Measurements from ENCODE around the gene S100A2.

S100A2 gene

DNA sequence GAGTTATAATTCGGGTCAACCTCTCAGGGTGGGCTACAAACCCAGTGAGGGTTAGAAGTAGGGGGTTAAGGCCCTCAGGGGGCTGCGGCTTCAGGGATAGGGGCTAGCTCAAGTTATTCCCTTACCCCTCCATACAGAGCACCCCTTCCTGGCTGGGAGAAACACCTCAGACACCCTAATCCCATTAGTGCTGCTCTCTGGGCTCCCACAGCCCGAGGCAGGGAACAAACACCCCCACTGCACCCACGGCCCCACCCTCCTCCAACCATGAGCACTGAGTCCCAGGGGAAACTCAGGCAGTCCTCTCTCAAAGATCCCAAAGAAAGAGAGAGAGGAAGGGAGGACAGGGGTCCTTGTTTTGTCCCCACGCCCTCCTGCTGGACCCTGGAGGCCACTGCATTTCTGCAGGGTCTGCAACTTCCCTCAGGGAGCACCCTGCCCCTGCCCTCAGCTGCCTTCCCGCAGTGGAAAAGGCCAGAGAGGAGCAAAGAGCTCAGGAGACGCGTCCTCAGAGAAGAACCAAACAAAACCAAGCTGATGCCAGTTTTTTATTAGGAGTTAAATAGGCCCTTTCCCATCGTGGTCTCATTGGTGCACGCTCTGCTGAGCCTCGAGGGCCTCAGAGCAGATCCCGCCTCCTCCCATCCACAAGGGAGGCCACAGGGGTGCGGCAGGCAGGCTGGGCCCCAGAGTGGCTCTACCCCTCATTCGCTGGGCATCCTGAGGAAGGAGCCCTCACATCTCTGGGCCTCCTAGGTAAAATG lies 18.7 kb downstream of the S100A2 start:
- H3K4me1 ChIP-seq (ENCODE audit: insufficient read depth, low read length, poor library complexity, severe bottlenecking): peaks cover 76% of the 10 kb centered on the region
- H3K9me2 ChIP-seq (replicated peaks; ENCODE audit: low read depth, low read length): no peaks in the 10 kb centered on the region
- peaks cover 25% of the 10 kb centered on the region for H4K20me1 ChIP-seq (ENCODE audit: insufficient read depth, low read length, poor library complexity, severe bottlenecking)
- peak overlapping the region; percentile 98 for H3K4me2 ChIP-seq (ENCODE audit: low read depth, low read length, poor library complexity, severe bottlenecking)
- no peaks in the 10 kb centered on the region for H3K9me3 ChIP-seq (ENCODE audit: insufficient read depth, low read depth, low read length)
- H3F3A ChIP-seq (ENCODE audit: low read depth): peaks cover 10% of the 10 kb centered on the region
- peak overlapping the region; percentile 95 for H3K9ac ChIP-seq (ENCODE audit: low read depth, low read length, poor library complexity, severe bottlenecking)
- no peak for TF ChIP-seq EZH2phosphoT487 (IDR thresholded peaks at IDR 0.05; ENCODE audit: borderline replicate concordance)
- peaks cover 32% of the 10 kb centered on the region for H3K79me2 ChIP-seq (ENCODE audit: insufficient read depth, low read length)
- no peak overlapping the region for H2AFZ ChIP-seq (ENCODE audit: low read length)
- peaks cover 13% of the 10 kb centered on the region; the same call in 1 of the 2 replicates for H3K36me3 ChIP-seq (ENCODE audit: insufficient read depth, low read length)
- no peaks in the 10 kb centered on the region for H3K27me3 ChIP-seq (ENCODE audit: insufficient read depth, low read length, poor library complexity, severe bottlenecking)
- peak overlapping the region; percentile 89 for H3K4me3 ChIP-seq (ENCODE audit: low read length, poor library complexity, severe bottlenecking)

- Histone ChIP-seq H3K27me3 (ENCODE audit: insufficient read depth, low read length, poor library complexity, severe bottlenecking) (no peaks in the 10 kb centered on the region), H3K4me3 (ENCODE audit: low read length, poor library complexity, severe bottlenecking) (peak overlapping the region; percentile 89), H3K9ac (ENCODE audit: low read depth, low read length, poor library complexity, severe bottlenecking) (peak overlapping the region; percentile 95), H3K79me2 (ENCODE audit: insufficient read depth, low read length) (peaks cover 32% of the 10 kb centered on the region), H2AFZ (ENCODE audit: low read length) (no peak overlapping the region), H4K20me1 (ENCODE audit: insufficient read depth, low read length, poor library complexity, severe bottlenecking) (peaks cover 25% of the 10 kb centered on the region), H3K9me2 (replicated peaks; ENCODE audit: low read depth, low read length) (no peaks in the 10 kb centered on the region), H3K4me2 (ENCODE audit: low read depth, low read length, poor library complexity, severe bottlenecking) (peak overlapping the region; percentile 98), H3F3A (ENCODE audit: low read depth) (peaks cover 13% of the 10 kb centered on the region), H3K4me1 (ENCODE audit: insufficient read depth, low read length, poor library complexity, severe bottlenecking) (peaks cover 82% of the 10 kb centered on the region), H3K36me3 (ENCODE audit: insufficient read depth, low read length) (peaks cover 13% of the 10 kb centered on the region; the same call in 1 of the 2 replicates), H3K9me3 (ENCODE audit: insufficient read depth, low read depth, low read length) (no peaks in the 10 kb centered on the region)
- TF ChIP-seq CTCF (conservative IDR thresholded peaks at IDR 0.05; ENCODE audit: low read length) (no peak), EZH2phosphoT487 (IDR thresholded peaks at IDR 0.05; ENCODE audit: borderline replicate concordance) (no peak)
Observed at GRCh38 chr1:153546371-153546770, 19.3 kb downstream of the S100A2 start.

DNA sequence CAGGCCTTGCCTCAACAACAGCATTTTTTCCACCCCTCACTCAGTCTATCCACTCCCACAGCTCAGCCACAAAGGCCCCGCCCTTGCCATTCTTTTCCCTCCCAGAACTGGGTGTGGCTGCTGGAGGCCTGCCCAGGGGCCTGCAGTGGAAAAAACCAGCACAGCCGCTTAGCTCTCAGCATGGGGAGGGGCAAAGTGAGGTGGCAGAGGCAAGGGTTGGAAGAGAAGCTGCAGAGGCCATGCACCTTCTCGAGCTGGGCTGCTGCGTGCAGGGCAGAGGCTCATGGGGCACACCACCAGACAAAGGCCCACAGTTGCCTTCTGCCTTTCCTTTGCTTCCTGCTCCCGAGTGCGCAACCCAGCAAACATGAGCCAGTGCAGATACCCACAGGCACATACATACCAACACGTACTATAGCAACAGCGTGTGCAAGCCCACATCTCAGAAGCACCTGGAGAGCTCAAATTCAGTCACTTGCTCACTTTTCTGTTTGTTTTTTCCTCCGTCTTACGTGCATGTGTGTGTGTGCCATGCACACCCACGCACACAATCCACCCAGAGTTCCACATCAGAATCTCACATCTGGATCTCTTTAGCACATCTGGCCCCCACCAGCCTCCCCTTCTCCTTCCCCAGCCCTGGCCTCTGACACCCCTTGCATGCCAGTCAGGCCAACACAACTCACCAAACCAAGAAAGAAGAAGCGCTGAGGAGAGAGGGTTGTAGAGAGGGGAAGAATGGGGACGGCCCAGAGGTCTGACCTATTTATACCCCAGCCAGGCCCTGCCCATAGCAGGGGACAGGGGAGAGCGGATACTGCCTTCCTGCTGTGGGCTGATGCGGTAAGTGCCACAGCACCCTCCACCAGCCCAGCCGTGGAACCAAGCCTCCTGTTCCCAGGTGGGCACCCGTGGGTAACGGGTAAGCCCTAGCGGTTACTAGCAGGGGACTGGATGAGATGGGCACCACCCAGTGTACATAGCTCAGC lies 20.3 kb downstream of the S100A2 start, which contains the start of gene S100A4:
TSS of gene S100A4 (minus strand) at position 740 of the 989 bp plus-strand sequence. CDS start 1,012 bp downstream, outside the sequence.
- peaks cover 25% of the 10 kb centered on the region for H4K20me1 ChIP-seq (ENCODE audit: insufficient read depth, low read length, poor library complexity, severe bottlenecking)
- peaks cover 91% of the 10 kb centered on the region for H3K4me1 ChIP-seq (ENCODE audit: insufficient read depth, low read length, poor library complexity, severe bottlenecking)
- no peaks in the 10 kb centered on the region for H3K9me3 ChIP-seq (ENCODE audit: insufficient read depth, low read depth, low read length)
- TF ChIP-seq CTCF (conservative IDR thresholded peaks at IDR 0.05; ENCODE audit: low read length): peak; percentile 19; the same call in 1 of the 2 replicates
- no peak for TF ChIP-seq EZH2phosphoT487 (IDR thresholded peaks at IDR 0.05; ENCODE audit: borderline replicate concordance)
- no peaks in the 10 kb centered on the region for H3K27me3 ChIP-seq (ENCODE audit: insufficient read depth, low read length, poor library complexity, severe bottlenecking)
- peak within 1 kb of the TSS; percentile 89 for H3K4me3 ChIP-seq (ENCODE audit: low read length, poor library complexity, severe bottlenecking)
- peaks cover 18% of the 10 kb centered on the region for H3F3A ChIP-seq (ENCODE audit: low read depth)
- peaks cover 32% of the 10 kb centered on the region for H3K79me2 ChIP-seq (ENCODE audit: insufficient read depth, low read length)
- no peaks in the 10 kb centered on the region for H3K9me2 ChIP-seq (replicated peaks; ENCODE audit: low read depth, low read length)
- H3K9ac ChIP-seq (ENCODE audit: low read depth, low read length, poor library complexity, severe bottlenecking): peak within 1 kb of the TSS; percentile 95
- H3K36me3 ChIP-seq (ENCODE audit: insufficient read depth, low read length): peaks cover 13% of the 10 kb centered on the region; the same call in 1 of the 2 replicates
- H2AFZ ChIP-seq (ENCODE audit: low read length): no peak within 1 kb of the TSS
- peak within 1 kb of the TSS; percentile 98 for H3K4me2 ChIP-seq (ENCODE audit: low read depth, low read length, poor library complexity, severe bottlenecking)
